ENCODE measurements around the gene SGPL1. TPM values are rescaled to one million over a fixed set of nuclear protein-coding genes. Genes with fewer than 3 reads are reported as not detected.
A peak's percentile ranks its signal among the peaks of the same experiment; 100 is the strongest.

SGPL1 gene
- total RNA-seq, 2 donors from 2014 or later, result 61.3 to 77.6 TPM

DNA sequence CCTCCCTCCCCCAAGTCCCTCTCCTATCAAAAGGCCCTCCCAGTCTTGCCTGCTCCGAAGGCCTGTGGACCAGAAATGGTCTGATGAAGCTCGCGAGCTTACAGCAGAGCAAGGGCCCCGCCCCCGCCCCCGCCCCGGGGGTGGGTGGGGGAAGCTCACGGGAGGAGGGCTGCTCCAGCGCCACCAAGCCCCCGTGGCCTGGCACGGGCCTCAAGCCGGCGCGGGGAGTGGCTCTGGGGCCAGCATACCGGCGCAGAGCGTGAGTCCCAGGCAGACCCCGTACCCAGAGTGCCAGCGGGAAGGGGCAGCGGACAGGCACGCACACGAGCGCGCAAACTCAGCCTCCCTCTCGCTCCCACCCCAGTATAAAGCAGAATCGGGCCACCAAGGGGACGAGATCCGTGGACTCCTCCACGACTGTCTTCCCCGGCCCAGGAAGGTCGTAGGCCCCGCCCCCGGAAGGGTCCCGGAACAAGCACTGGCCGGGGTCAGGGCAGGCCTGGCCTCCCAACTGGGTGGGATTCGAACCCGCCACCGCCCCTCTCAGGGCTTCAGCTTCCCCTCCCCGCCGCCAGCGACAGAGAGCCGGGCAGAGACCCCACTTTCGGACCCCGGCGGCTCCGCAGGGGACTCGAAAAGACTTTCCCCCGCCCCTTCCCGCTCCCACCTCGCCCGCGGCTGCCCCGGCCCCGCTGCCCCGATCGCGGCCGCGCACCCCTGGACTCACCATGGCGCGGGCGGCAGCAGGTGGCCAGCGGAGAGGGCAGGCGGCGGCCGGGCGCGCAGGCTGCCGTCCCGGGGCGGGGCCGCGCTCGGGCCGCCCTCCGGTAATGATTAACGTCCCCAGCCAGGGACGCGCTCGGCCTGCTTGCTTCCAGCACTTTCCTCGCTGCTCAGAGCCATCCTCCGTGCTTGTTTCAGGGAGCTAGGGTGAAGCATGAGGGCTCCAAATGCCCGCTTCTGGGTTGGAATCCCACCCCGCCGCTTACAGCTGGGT, 72.4 kb downstream of the SGPL1 start, which contains the start of gene PCBD1:
Gene PCBD1, minus strand, starts transcription at position 762 of the 997 bp plus-strand sequence. Its CDS starts 32 bp downstream, at position 730.
- H3K27ac Mint-ChIP-seq, result peak within 1 kb of the TSS; percentile 93
- H3K36me3 Mint-ChIP-seq (ENCODE audit: insufficient read depth in 2 of 2), result peaks cover 1 to 3% of the 10 kb centered on the region in 2 donors
- no peaks in the 10 kb centered on the region for H3K27me3 Mint-ChIP-seq (ENCODE audit: low read depth)
- DNase-seq (peak; percentile 79 to 82), ATAC-seq (replicated peaks in 1 of 2) (peak; percentile 85)
- H3K4me1 Mint-ChIP-seq (ENCODE audit: low read depth), result peaks cover 32% of the 10 kb centered on the region
- H3K9me3 Mint-ChIP-seq, result no peaks in the 10 kb centered on the region
- H3K4me3 Mint-ChIP-seq, result peak within 1 kb of the TSS; percentile 87 to 89

DNA sequence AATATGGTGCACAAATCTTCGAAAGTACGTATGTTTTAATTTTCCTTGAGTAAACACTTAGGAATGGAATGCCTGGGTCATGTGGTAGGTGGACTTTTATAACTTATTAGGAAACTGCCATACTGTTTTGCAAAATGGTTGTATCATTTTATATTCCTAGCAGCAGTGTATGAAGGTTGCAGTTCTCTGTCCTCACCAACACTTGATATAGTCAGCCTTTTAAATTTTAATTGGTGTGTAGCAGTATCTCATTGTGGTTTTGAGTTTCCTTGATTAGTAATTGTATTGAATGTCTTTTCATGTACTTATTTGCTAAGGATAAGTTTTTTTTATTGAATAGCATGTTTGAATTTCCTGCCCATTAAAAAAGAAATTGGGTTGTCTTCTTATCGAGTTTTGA, 73.5 kb downstream of the SGPL1 start:
- no peak for DNase-seq
- H3K27ac Mint-ChIP-seq, result peak overlapping the region; percentile 93
- H3K4me1 Mint-ChIP-seq (ENCODE audit: low read depth), result peaks cover 33% of the 10 kb centered on the region
- H3K27me3 Mint-ChIP-seq (ENCODE audit: low read depth), result no peaks in the 10 kb centered on the region
- H3K4me3 Mint-ChIP-seq, result peak overlapping the region; percentile 87 to 89
- no peaks in the 10 kb centered on the region for H3K9me3 Mint-ChIP-seq
- ATAC-seq (replicated peaks in 1 of 2), result no peak
- H3K36me3 Mint-ChIP-seq (ENCODE audit: insufficient read depth in 2 of 2), result no peaks in the 10 kb centered on the region

DNA sequence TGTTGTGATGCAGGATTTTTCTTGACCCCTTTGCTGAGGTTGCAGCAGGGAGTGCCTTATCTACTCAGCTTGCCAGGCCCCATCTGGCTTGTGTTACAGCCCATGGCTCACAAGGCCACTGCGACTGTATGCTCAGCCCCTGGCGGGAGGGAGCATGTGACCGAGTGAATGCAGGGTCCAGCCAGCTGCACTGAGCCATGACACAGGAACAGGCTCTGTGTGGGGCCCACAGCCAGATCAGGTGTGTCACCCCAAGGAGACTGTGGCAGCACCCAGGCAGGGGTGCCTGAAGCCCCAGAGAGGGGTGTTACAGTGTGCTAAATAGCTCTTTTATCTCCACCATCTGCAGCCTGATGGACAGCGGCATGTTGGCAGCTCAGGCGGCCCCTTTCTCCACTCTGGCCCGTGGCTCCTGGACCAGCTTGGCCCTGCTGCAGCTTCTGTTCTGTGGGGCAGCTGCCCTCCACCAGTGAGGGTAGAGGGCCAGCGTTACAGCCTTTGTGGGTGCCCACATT, 75.2 kb downstream of the SGPL1 start:
- peaks cover 32% of the 10 kb centered on the region for H3K4me1 Mint-ChIP-seq (ENCODE audit: low read depth)
- no peaks in the 10 kb centered on the region for H3K9me3 Mint-ChIP-seq
- DNase-seq (no peak), ATAC-seq (replicated peaks in 1 of 2) (no peak)
- no peak overlapping the region for H3K4me3 Mint-ChIP-seq
- H3K27me3 Mint-ChIP-seq (ENCODE audit: low read depth), result no peaks in the 10 kb centered on the region
- H3K27ac Mint-ChIP-seq, result no peak overlapping the region
- H3K36me3 Mint-ChIP-seq (ENCODE audit: insufficient read depth in 2 of 2), result no peaks in the 10 kb centered on the region

DNA sequence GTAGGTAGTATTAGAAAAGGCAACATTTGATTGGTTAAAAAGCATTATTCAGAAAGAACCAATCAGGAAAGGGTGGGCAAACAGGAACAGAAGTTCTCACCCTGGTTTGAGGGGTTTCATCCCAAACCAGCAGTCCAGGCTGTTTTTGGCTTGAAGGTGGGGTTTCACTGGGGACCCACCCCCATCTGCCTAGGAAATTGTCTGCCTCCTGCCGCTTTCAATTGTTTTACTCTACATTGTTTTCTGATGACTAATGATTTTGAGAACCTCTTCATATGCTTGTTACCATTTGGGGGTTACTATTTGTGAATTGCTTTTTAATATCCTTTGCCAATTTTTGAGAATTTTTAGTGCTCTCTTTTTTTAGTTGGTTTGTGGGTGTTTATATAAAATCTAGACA, 75.9 kb downstream of the SGPL1 start:
- no peak overlapping the region for H3K4me3 Mint-ChIP-seq
- H3K4me1 Mint-ChIP-seq (ENCODE audit: low read depth), result peaks cover 27% of the 10 kb centered on the region

DNA sequence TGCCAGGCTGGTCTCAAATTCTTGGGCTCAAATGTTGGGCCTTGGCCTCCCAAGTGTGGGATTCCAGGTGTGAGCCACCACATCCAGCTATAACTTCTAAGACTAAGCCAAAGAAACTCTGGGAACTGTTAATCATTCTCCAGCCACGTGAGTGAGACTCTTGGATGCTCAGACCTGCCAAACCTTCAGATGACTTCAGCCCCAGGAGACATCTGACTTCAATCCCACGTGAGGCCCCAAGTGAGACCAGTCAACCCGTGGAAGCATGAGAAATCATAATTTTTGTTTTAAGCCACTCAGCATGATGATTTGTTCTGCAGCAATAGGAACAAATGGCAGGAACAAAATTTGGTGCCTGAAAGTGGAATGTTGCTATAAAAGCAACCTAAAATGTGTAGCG, 76.9 kb downstream of the SGPL1 start:
- Mint-ChIP-seq H3K27me3 (ENCODE audit: low read depth) (no peaks in the 10 kb centered on the region), H3K9me3 (no peaks in the 10 kb centered on the region), H3K27ac (no peak overlapping the region), H3K36me3 (ENCODE audit: insufficient read depth in 2 of 2) (no peaks in the 10 kb centered on the region), H3K4me3 (no peak overlapping the region), H3K4me1 (ENCODE audit: low read depth) (peaks cover 17% of the 10 kb centered on the region)
- DNase-seq (no peak), ATAC-seq (replicated peaks in 1 of 2) (no peak)

More for the DNA sequence above, 75.9 kb downstream of the SGPL1 start:
- DNase-seq (no peak), ATAC-seq (replicated peaks in 1 of 2) (no peak)
- H3K36me3 Mint-ChIP-seq (ENCODE audit: insufficient read depth in 2 of 2), result no peaks in the 10 kb centered on the region
- H3K27ac Mint-ChIP-seq, result no peak overlapping the region
- no peaks in the 10 kb centered on the region for H3K27me3 Mint-ChIP-seq (ENCODE audit: low read depth)
- no peaks in the 10 kb centered on the region for H3K9me3 Mint-ChIP-seq

DNA sequence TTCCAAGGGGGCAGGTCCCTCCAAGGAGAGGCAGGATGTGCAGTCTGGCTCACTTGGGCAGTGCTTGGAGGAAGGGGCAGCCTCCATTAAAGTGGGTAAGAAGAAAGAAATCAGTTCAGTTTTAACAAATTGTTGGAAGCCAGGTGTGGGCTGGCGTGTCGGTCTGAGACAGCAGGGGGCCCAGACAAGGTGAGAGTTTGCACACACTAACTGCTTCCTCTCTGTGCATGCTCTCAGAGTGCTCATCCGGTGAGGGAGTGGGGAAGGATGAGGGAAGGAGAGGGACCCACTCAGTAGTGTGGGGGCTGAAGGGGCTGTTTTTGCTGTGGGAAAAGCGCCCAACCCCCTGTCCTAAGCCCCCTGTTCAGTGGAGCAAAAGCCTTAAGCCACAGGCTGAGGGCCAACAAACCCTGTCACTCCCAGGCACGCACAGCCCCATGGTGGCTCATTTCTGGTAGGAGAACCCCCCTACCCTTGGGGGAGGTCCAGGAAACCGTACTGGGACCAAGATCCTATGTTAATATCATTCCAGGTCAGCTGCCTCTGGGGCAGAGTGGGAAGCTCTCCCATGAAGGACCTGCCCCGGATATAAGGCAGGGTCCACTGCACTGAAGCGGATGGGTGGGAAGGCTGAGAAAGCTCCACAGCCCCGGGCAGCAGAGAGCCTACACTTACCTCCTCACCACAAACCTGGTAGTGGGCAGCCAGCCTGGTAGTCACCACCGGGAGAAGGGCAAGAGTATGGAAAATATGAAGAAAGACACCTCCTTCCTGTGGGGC, 77.7 kb downstream of the SGPL1 start:
- DNase-seq, result peak in 1 of 2 donors; percentile 6
- H3K4me1 Mint-ChIP-seq (ENCODE audit: low read depth), result peaks cover 16% of the 10 kb centered on the region
- peak in 1 of 2 donors; percentile 12 for ATAC-seq (replicated peaks in 1 of 2)
- no peaks in the 10 kb centered on the region for H3K9me3 Mint-ChIP-seq
- H3K27me3 Mint-ChIP-seq (ENCODE audit: low read depth), result no peaks in the 10 kb centered on the region
- H3K36me3 Mint-ChIP-seq (ENCODE audit: insufficient read depth in 2 of 2), result no peaks in the 10 kb centered on the region
- H3K27ac Mint-ChIP-seq, result no peak overlapping the region
- H3K4me3 Mint-ChIP-seq, result no peak overlapping the region

DNA sequence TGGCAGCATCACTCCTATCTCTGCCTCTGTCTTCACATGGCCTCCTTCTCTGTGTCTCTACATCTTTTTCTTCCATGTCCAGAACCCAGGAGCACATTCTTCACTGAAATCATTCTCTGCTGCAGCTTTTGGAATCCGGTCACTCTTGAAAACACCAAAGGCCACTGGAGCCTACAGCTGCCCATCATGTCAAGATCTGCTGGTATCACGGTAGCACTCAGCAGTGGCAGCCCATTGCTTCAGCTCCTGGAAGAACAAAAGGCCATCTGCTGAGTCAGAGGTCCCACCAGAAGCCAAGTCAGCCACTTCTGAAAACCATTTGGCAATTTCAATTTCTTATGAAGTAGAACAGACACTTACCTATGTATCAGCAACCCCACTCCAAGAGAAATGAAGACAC, 78.7 kb downstream of the SGPL1 start:
- DNase-seq, result no peak

DNA sequence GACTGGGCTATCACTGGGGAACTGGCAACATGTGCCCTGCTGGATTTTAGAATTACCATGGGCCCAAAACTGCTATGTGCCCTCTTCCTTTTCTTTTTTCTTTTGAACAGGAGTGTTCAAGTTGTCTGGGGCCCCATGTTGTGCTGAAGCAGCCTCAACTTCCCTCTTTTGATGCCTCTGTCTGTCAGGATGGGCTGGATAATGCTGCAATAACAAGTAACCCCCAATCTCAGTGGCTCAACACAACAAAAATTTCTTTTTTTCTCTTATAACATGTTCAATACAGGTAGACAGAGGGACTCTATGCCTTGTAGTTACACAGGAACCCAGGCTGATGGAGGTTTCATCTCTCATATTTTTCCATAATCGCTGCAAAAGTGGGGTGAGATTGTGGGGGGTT, 80.8 kb downstream of the SGPL1 start:
- Mint-ChIP-seq H3K27me3 (ENCODE audit: low read depth) (no peaks in the 10 kb centered on the region), H3K4me1 (ENCODE audit: low read depth) (peaks cover 4% of the 10 kb centered on the region), H3K9me3 (no peaks in the 10 kb centered on the region), H3K4me3 (no peak overlapping the region), H3K27ac (no peak overlapping the region), H3K36me3 (ENCODE audit: insufficient read depth in 2 of 2) (no peaks in the 10 kb centered on the region)
- ATAC-seq (replicated peaks in 1 of 2) (no peak), DNase-seq (no peak)

More for the DNA sequence above, 78.7 kb downstream of the SGPL1 start:
- H3K9me3 Mint-ChIP-seq, result no peaks in the 10 kb centered on the region
- H3K27me3 Mint-ChIP-seq (ENCODE audit: low read depth), result no peaks in the 10 kb centered on the region
- ATAC-seq (replicated peaks in 1 of 2), result no peak
- H3K4me1 Mint-ChIP-seq (ENCODE audit: low read depth), result peaks cover 7% of the 10 kb centered on the region
- H3K27ac Mint-ChIP-seq, result no peak overlapping the region
- no peaks in the 10 kb centered on the region for H3K36me3 Mint-ChIP-seq (ENCODE audit: insufficient read depth in 2 of 2)
- H3K4me3 Mint-ChIP-seq, result no peak overlapping the region

DNA sequence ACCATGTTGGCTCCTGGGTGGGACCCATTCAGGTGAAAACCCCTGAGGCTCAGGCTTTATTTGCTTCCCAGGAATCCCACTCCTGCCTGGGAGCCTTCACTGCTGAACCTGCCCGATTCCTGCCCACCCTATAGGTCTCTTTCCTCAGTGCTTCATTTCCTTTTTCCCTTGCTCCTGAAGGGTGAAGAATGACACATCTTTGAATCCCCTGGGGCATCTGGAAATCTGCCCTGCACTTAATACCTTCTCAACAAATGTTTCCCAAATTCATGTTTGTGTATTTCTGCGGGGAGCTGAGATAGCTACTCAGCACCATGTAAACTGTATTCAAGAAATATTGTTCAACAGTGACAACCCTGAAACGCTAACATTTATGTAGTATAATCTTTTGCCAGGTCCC, 82.9 kb downstream of the SGPL1 start:
- H3K4me1 Mint-ChIP-seq (ENCODE audit: low read depth), result peaks cover 4% of the 10 kb centered on the region
- no peaks in the 10 kb centered on the region for H3K36me3 Mint-ChIP-seq (ENCODE audit: insufficient read depth in 2 of 2)
- no peak for DNase-seq
- H3K27me3 Mint-ChIP-seq (ENCODE audit: low read depth), result peaks cover 6% of the 10 kb centered on the region
- H3K9me3 Mint-ChIP-seq, result no peaks in the 10 kb centered on the region
- H3K4me3 Mint-ChIP-seq, result no peak overlapping the region
- no peak overlapping the region for H3K27ac Mint-ChIP-seq
- ATAC-seq (replicated peaks in 1 of 2), result no peak

DNA sequence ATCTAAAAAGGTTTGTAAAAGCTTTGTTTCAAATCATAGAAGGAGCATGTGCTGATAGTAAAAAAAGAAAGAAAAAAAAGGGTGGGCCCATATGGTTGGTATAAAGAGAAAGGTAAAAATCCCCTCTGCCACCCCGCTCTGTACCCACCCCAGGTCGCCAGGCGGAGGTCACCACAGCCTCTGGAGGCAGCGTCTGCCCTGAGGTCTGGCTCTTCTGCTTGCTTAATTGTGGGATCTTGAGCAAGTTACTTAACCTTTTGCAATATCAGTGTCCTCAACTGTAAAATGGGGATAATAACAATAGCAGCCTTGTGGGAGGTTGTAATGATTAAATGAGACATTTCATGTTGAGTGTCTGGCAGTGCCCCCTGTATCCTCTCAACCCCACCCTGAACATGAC, 83.3 kb downstream of the SGPL1 start:
- DNase-seq (no peak), ATAC-seq (replicated peaks in 1 of 2) (no peak)

DNA sequence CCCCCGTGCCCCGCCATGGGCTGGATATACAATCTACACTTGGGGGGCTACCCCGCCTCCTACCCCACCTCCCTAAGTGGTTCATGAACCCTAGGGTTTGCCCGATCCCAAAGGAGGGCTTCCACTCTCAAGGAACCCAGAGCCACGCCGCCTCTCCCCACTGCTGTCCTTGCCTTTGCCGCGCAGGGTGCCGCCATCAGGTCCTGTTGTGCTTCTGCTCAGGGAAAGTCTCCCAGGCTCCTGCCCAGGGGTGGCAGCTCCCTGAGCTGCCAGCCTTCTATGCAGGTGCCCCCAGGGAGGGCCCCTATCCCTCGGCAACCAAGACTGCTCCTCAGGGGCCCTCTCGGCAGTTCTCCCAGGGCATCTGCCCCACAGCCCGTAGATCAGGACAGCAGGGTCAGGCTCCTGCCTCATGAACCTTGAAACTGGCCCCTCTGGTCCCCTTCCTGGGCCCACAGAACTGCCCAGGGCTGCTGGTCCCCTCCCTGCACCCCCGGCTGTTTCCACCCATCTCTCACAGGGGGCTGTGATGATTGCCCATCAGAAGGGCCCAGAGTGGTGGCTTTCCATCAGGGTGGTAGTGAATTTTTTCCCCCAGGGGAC, 85.6 kb downstream of the SGPL1 start:
- H3K4me1 Mint-ChIP-seq (ENCODE audit: low read depth), result no peaks in the 10 kb centered on the region
- H3K4me3 Mint-ChIP-seq, result no peak overlapping the region
- no peaks in the 10 kb centered on the region for H3K9me3 Mint-ChIP-seq
- H3K27me3 Mint-ChIP-seq (ENCODE audit: low read depth), result peaks cover 6% of the 10 kb centered on the region
- no peak for ATAC-seq (replicated peaks in 1 of 2)
- no peak overlapping the region for H3K27ac Mint-ChIP-seq
- DNase-seq, result no peak
- H3K36me3 Mint-ChIP-seq (ENCODE audit: insufficient read depth in 2 of 2), result no peaks in the 10 kb centered on the region

More for the DNA sequence above, 83.3 kb downstream of the SGPL1 start:
- no peak overlapping the region for H3K4me3 Mint-ChIP-seq
- peaks cover 4% of the 10 kb centered on the region for H3K4me1 Mint-ChIP-seq (ENCODE audit: low read depth)
- no peak overlapping the region for H3K27ac Mint-ChIP-seq
- H3K9me3 Mint-ChIP-seq, result no peaks in the 10 kb centered on the region
- no peaks in the 10 kb centered on the region for H3K36me3 Mint-ChIP-seq (ENCODE audit: insufficient read depth in 2 of 2)
- peaks cover 6% of the 10 kb centered on the region for H3K27me3 Mint-ChIP-seq (ENCODE audit: low read depth)

DNA sequence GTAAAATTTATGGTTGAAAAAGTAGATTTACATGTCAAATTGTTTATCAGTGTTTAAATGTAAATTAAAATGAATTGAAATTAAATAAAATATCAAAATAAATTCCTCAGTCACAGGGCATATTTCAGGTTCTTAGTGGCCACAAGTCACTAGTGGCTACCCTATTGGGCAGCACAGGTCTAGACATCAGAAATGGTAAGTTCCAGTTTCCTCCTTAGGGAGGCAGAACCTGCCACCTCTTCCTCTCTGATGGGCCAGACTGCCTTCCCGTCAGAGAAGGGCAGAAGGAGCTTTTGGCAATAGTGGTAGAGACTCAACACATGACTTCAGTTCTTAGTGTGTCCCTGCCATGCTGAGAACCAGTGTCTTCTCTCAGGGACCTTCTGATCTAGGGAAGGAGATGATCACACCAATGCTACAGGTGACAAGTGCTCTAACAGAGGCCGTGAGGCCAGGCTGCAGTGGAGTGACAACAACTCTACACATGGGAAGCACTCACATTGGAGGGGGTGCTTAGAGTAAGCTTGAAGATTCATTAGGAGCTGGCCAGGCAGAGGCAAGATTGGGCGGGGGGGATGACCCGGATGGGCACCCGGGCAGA, 87.0 kb downstream of the SGPL1 start:
- H3K36me3 Mint-ChIP-seq (ENCODE audit: insufficient read depth in 2 of 2), result no peaks in the 10 kb centered on the region
- no peaks in the 10 kb centered on the region for H3K9me3 Mint-ChIP-seq
- DNase-seq, result no peak
- peaks cover 6% of the 10 kb centered on the region for H3K27me3 Mint-ChIP-seq (ENCODE audit: low read depth)
- H3K4me1 Mint-ChIP-seq (ENCODE audit: low read depth), result no peaks in the 10 kb centered on the region
- H3K4me3 Mint-ChIP-seq, result no peak overlapping the region
- no peak overlapping the region for H3K27ac Mint-ChIP-seq
- ATAC-seq (replicated peaks in 1 of 2), result no peak

Measured in activated T-cell treated with anti-CD3 and anti-CD28 coated beads, Interleukin-2, amount 50 U/mL, for 72 hours (primary cell).